K562 (cell line): ENCODE data around the gene MRPL27. TPM values are rescaled to one million over a fixed set of nuclear protein-coding genes. Genes with fewer than 3 reads are reported as not detected.
A peak's percentile ranks its signal among the peaks of the same experiment; 100 is the strongest.

ENCODE experiments used
- ATAC-seq: fragments of 200-7000 bp; cut with Tn5 transposase; 3 replicates; pipeline ENCODE4 v1.9.1; 2020; ENCODE audit warnings: moderate library complexity
- BruUV-seq: library from RNA; stranded (reverse); fragments of 400-500 nt; replicated peaks from 2 replicates; lab custom pipeline; 2021; lab: Mats Ljungman, UMichigan
- CTCF ChIA-PET: fragments of 300-600 bp; formaldehyde crosslinking; extraction: SDS; loops from one replicate; lab custom pipeline; 2021; ENCODE audit warnings: low intra/inter-chr PET ratio; lab: Yijun Ruan, JAX
- POLR2A ChIA-PET: fragments of 300-600, 350-650 bp; sonication (Branson Sonifier 250); formaldehyde crosslinking; extraction: SDS; loops from one replicate; lab custom pipeline; 2021; ENCODE audit warnings: antibody characterized with exemption, inconsistent platforms; lab: Yijun Ruan, JAX
- DNase-seq, 4 experiments: peaks; one replicate each; pipeline versions ENCODE4 v3.0.0 to v3.0.0-alpha.2; 2011 to 2018; ENCODE audit warnings: low spot score in 3 of 4, mixed read lengths in 3 of 4; ENCODE audit errors: extremely low read depth in 1 of 4
- FAIRE-seq: peaks from 2 replicates; lab custom pipeline; 2011; peaks lifted over from hg19 to GRCh38; lab: Jason Lieb, UNC
- H2AFZ ChIP-seq: 2 replicates; pipeline ENCODE4 v1.6.0; 2011; ENCODE audit warnings: low read depth, low read length, control low read depth, inconsistent platforms
- H3K27ac ChIP-seq: fragments of 200-600 bp; 3 replicates; pipeline ENCODE4 v1.8.0; 2011; ENCODE audit warnings: low read depth, mild to moderate bottlenecking, control low read depth, inconsistent platforms, low read length, moderate library complexity, mixed read lengths; ENCODE audit errors: extremely low read depth
- H3K27me3 ChIP-seq, 2 experiments: fragments of 300-600 bp in 1 of 2; 2 replicates in 1 of 2; 3 replicates in 1 of 2; pipeline versions ENCODE4 v1.6.0 to v1.8.0; 2011; ENCODE audit warnings: inconsistent platforms in 2 of 2, low read length in 2 of 2, mild to moderate bottlenecking in 1 of 2, mixed read lengths in 1 of 2, moderate library complexity in 1 of 2; ENCODE audit not compliant: control insufficient read depth in 2 of 2, insufficient read depth in 2 of 2
- H3K36me3 ChIP-seq: fragments of 300-600 bp; 3 replicates; pipeline ENCODE4 v1.8.0; 2011; ENCODE audit warnings: mild to moderate bottlenecking, low read length, inconsistent platforms; ENCODE audit not compliant: control insufficient read depth, insufficient read depth
- H3K4me1 ChIP-seq, 2 experiments: fragments of 200-600 bp in 1 of 2; replicated peaks in 1 of 2; 2 replicates in 1 of 2; 3 replicates in 1 of 2; pipeline versions ENCODE4 v1.5.1 to v1.8.0; 2011; ENCODE audit warnings: inconsistent platforms in 2 of 2, low read length in 2 of 2, mild to moderate bottlenecking in 1 of 2, mixed read lengths in 1 of 2, moderate library complexity in 1 of 2; ENCODE audit not compliant: control insufficient read depth in 2 of 2, insufficient read depth in 2 of 2
- H3K4me2 ChIP-seq: 2 replicates; pipeline ENCODE4 v1.6.1; 2011; ENCODE audit warnings: low read length, control low read depth, inconsistent platforms, mixed read lengths; ENCODE audit not compliant: insufficient read depth
- H3K4me3 ChIP-seq: fragments of 200-600 bp; sonication (generic), shearing (Covaris generic); 2 replicates; pipeline ENCODE4 v1.5.1; 2016; ENCODE audit warnings: control low read depth, inconsistent platforms
- H3K79me2 ChIP-seq: fragments of 200-600 bp; 3 replicates; pipeline ENCODE4 v1.8.0; 2011; ENCODE audit warnings: low read length, inconsistent platforms; ENCODE audit not compliant: control insufficient read depth, insufficient read depth
- H3K9ac ChIP-seq, 2 experiments: 2 replicates each; pipeline versions ENCODE4 v1.6.0 to v1.6.1; 2011; ENCODE audit warnings: low read depth in 2 of 2, low read length in 2 of 2, control low read depth in 1 of 2, inconsistent platforms in 1 of 2, mild to moderate bottlenecking in 1 of 2, mixed read lengths in 1 of 2; ENCODE audit not compliant: insufficient read depth in 1 of 2
- H3K9me1 ChIP-seq: one replicate; pipeline ENCODE4 v1.6.0; 2011; ENCODE audit warnings: inconsistent platforms, mild to moderate bottlenecking, low read length, moderate library complexity; ENCODE audit not compliant: control insufficient read depth, insufficient read depth
- H3K9me3 ChIP-seq: replicated peaks from 2 replicates; pipeline ENCODE4 v1.5.1; 2011; ENCODE audit warnings: low read depth, low read length, inconsistent platforms; ENCODE audit not compliant: control insufficient read depth, insufficient read depth
- H4K20me1 ChIP-seq: replicated peaks from 2 replicates; pipeline ENCODE4 v1.6.1; 2011; ENCODE audit warnings: low read length, inconsistent platforms, mixed read lengths; ENCODE audit not compliant: control insufficient read depth, insufficient read depth
- ARID1B ChIP-seq: fragments of 450-650 bp; IDR thresholded peaks from 2 replicates; pipeline ENCODE4 v1.6.1; 2016; ENCODE audit warnings: antibody characterized with exemption, mild to moderate bottlenecking, inconsistent platforms
- NFIC ChIP-seq: fragments of 450-650 bp; IDR thresholded peaks from 2 replicates; pipeline ENCODE4 v1.6.1; 2017; ENCODE audit warnings: mild to moderate bottlenecking, inconsistent platforms
- NR2F6 ChIP-seq: fragments of 450-650 bp; formaldehyde crosslinking; IDR thresholded peaks from 2 replicates; pipeline ENCODE4 v1.4.0; 2020; ENCODE audit warnings: mild to moderate bottlenecking
- RBM25 ChIP-seq: fragments of 200-400 bp; formaldehyde crosslinking; IDR thresholded peaks from 2 replicates; pipeline ENCODE4 v1.6.1; 2018; ENCODE audit warnings: low read length, low read depth, moderate library complexity; ENCODE audit not compliant: severe bottlenecking
- SMARCB1 ChIP-seq: IDR thresholded peaks from 2 replicates; pipeline ENCODE4 v1.6.1; 2011; ENCODE audit warnings: improper control_type of control experiment, low read depth; ENCODE audit not compliant: insufficient read length
- TARDBP ChIP-seq: fragments of 450-650 bp; IDR thresholded peaks from 2 replicates; pipeline ENCODE4 v1.6.1; 2016
- YY1 ChIP-seq, 3 experiments: IDR thresholded peaks; 2 replicates each; pipeline ENCODE4 v1.6.1; 2011; ENCODE audit warnings: low read length in 2 of 3, mild to moderate bottlenecking in 2 of 3, moderate library complexity in 2 of 3, borderline replicate concordance in 1 of 3, control low read depth in 1 of 3, low read depth in 1 of 3; ENCODE audit not compliant: insufficient read depth in 3 of 3, insufficient replicate concordance in 2 of 3, control insufficient read depth in 1 of 3, insufficient read length in 1 of 3; ENCODE audit errors: extremely low read depth in 1 of 3
- WGBS: fragments of 100-300 bp; shearing (Covaris generic); methylation state at CpG from one replicate; pipeline ENCODE4 v1.1.6; 2016; ENCODE audit warnings: low coverage, mixed read lengths; ENCODE audit not compliant: insufficient coverage; ENCODE audit errors: missing lambda C conversion rate; 5-methylcytosine and 5-hydroxymethylcytosine counted together
- in situ Hi-C: fragments of 300-500 bp; cut with MboI; formaldehyde crosslinking; loops from 4 replicates; pipeline ENCODE4 v1.15.0; 2018; ENCODE audit warnings: inconsistent platforms, mixed read lengths
- intact Hi-C: fragments of 100-400 bp; cut with micrococcal nuclease; formaldehyde crosslinking; loops from 2 replicates; pipeline ENCODE4 v1.14.2; 2022
- polyA plus RNA-seq, 8 experiments: library from polyadenylated mRNA; depleted of rRNA in 4 of 8; stranded (reverse) in 5 of 8; unstranded in 3 of 8; fragments of >200 nt; fragmentation: Nextera tagmentation in 2 of 8; fragmentation: Illumina TruSeq in 1 of 8; extraction: Ambion mirVana in 2 of 8; extraction: Trizol in 1 of 8; gene quantifications; 2 replicates each; pipeline versions ENCODE4 v1.2.1 to v1.2.3, GENCODE V29; 2011 to 2014; ENCODE audit warnings: inconsistent platforms in 1 of 8, missing spikeins in 1 of 8
- total RNA-seq, 7 experiments: library from RNA; depleted of rRNA in 6 of 7; stranded (reverse); fragments of >200 nt in 6 of 7; fragmentation: Illumina TruSeq in 2 of 7; extraction: Trizol in 2 of 7; gene quantifications; 2 replicates each; pipeline versions ENCODE4 v1.2.1 to v1.2.3, GENCODE V29; 2011 to 2021; ENCODE audit warnings: low replicate concordance in 1 of 7

The MRPL27 gene
- total and polyA plus RNA-seq, 9 of the 15 experiments (the other 6 are each of a cell fraction or from before 2014, with no cell fraction given): 96.3 to 401 (median 142) TPM

- BruUV-seq: no TSS peak
- CTCF ChIA-PET: no interaction called here
- Histone ChIP-seq H4K20me1 (0 out of 2 replicates have a peak, but pooled peaks cover 3% of the 10 kb centered on the region), H3K9ac (no peak overlapping the region), H3K9me3 (no peaks in the 10 kb centered on the region), H3K4me3 (no peak overlapping the region), H3K4me2 (no peak overlapping the region), H3K9me1 (no peaks in the 10 kb centered on the region), H3K4me1 (no peaks in the 10 kb centered on the region), H3K79me2 (no peaks in the 10 kb centered on the region), H3K36me3 (no peaks in the 10 kb centered on the region), H2AFZ (no peak overlapping the region), H3K27me3 (no peaks in the 10 kb centered on the region; a peak in 1 of 5 replicates), H3K27ac (no peak overlapping the region)
- intact Hi-C loops (no loop called here), in situ Hi-C loops (no loop called here)
- TF ChIP-seq YY1 (IDR thresholded peaks at IDR 0.05; ENCODE audit: borderline replicate concordance in 1 of 3, control insufficient read depth in 1 of 3, extremely low read depth in 1 of 3, insufficient read depth in 3 of 3, insufficient read length in 1 of 3, insufficient replicate concordance in 2 of 3, low read depth in 1 of 3, low read length in 2 of 3) (no peak), ARID1B (no peak), NFIC (peak; percentile 58), NR2F6 (CRISPR knock-in tag) (no peak), RBM25 (peak; percentile 20), TARDBP (no peak), SMARCB1 (no peak)
- ATAC-seq (no peak), FAIRE-seq (no peak), DNase-seq (no peak)
- POLR2A ChIA-PET: no interaction called here
- WGBS: 42% methylated on average over 4 of the region's 4 CpGs
Observed at GRCh38 chr17:50412188-50412732, 39.3 kb upstream of the MRPL27 start.
